Endothelial cell of umbilical vein (primary cell): Measurements from ENCODE around the gene DIO3. TPM values are rescaled to one million over a fixed set of nuclear protein-coding genes. Genes with fewer than 3 reads are reported as not detected.

Source experiments
- BruUV-seq: library from RNA; stranded (reverse); fragments of 400-500 nt; replicated peaks from 2 replicates; lab custom pipeline; 2021; lab: Mats Ljungman, UMichigan
- CTCF ChIA-PET: fragments of 300-600, 350-600 bp; sonication (Branson Sonifier 250); formaldehyde crosslinking; loops from one replicate; lab custom pipeline; 2021; ENCODE audit warnings: antibody characterized with exemption, inconsistent platforms; lab: Charles Lee
- POLR2A ChIA-PET: fragments of 300-600, 350-600 bp; sonication (Branson Sonifier 250); formaldehyde crosslinking; loops from one replicate; lab custom pipeline; 2021; ENCODE audit warnings: antibody characterized with exemption, inconsistent platforms; lab: Charles Lee
- DNase-seq: peaks from one replicate; pipeline ENCODE4 v3.0.0-alpha.2; 2011; ENCODE audit warnings: low read depth, low spot score
- FAIRE-seq: peaks from 2 replicates; lab custom pipeline; 2011; peaks lifted over from hg19 to GRCh38; lab: Jason Lieb, UNC
- H2AFZ ChIP-seq: 2 replicates; pipeline ENCODE4 v1.6.0; 2012; ENCODE audit warnings: low read depth, low read length, control low read depth, inconsistent platforms
- H3K27ac ChIP-seq: 2 replicates; pipeline ENCODE4 v1.5.1; 2011; ENCODE audit warnings: low read depth, mild to moderate bottlenecking, control low read depth, low read length, moderate library complexity; ENCODE audit not compliant: insufficient read depth
- H3K27me3 ChIP-seq, 2 experiments: 2 replicates each; pipeline versions ENCODE4 v1.6.0 to v1.6.1; 2011; ENCODE audit warnings: low read length in 2 of 2, mixed read lengths in 1 of 2; ENCODE audit not compliant: control insufficient read depth in 2 of 2, insufficient read depth in 2 of 2
- H3K36me3 ChIP-seq, 2 experiments: 2 replicates in 1 of 2; 3 replicates in 1 of 2; pipeline ENCODE4 v1.5.1; 2011; ENCODE audit warnings: low read length in 2 of 2, mild to moderate bottlenecking in 1 of 2, moderate library complexity in 1 of 2; ENCODE audit not compliant: control insufficient read depth in 2 of 2, insufficient read depth in 2 of 2; ENCODE audit errors: extremely low read depth in 1 of 2
- H3K4me1 ChIP-seq: 3 replicates; pipeline ENCODE4 v1.5.1; 2011; ENCODE audit warnings: mild to moderate bottlenecking, low read length; ENCODE audit not compliant: control insufficient read depth, insufficient read depth; ENCODE audit errors: extremely low read depth
- H3K4me2 ChIP-seq: 2 replicates; pipeline ENCODE4 v1.6.1; 2011; ENCODE audit warnings: low read length, control low read depth, mixed read lengths; ENCODE audit not compliant: insufficient read depth
- H3K4me3 ChIP-seq, 3 experiments: fragments of 200-600 bp in 1 of 3; sonication (generic), shearing (Covaris generic) in 1 of 3; replicated peaks in 1 of 3; 2 replicates each; pipeline ENCODE4 v1.5.1; 2011 to 2016; ENCODE audit warnings: control low read depth in 3 of 3, low read length in 3 of 3, mild to moderate bottlenecking in 2 of 3, inconsistent platforms in 1 of 3, low read depth in 1 of 3, moderate library complexity in 1 of 3; ENCODE audit not compliant: insufficient read depth in 1 of 3
- H3K79me2 ChIP-seq: 2 replicates; pipeline ENCODE4 v1.6.0; 2012; ENCODE audit warnings: low read length, inconsistent platforms; ENCODE audit not compliant: control insufficient read depth, insufficient read depth
- H3K9ac ChIP-seq: replicated peaks from 2 replicates; pipeline ENCODE3; 2011; ENCODE audit warnings: low read length, control low read depth; ENCODE audit not compliant: insufficient read depth; ENCODE audit errors: extremely low read depth
- H3K9me1 ChIP-seq: replicated peaks from 3 replicates; pipeline ENCODE4 v1.6.0; 2011; ENCODE audit warnings: mild to moderate bottlenecking, low read length; ENCODE audit not compliant: control insufficient read depth, insufficient read depth; ENCODE audit errors: extremely low read depth
- H3K9me3 ChIP-seq: replicated peaks from 2 replicates; pipeline ENCODE4 v1.5.1; 2012; ENCODE audit warnings: low read length, inconsistent platforms; ENCODE audit not compliant: control insufficient read depth, insufficient read depth
- H4K20me1 ChIP-seq: replicated peaks from 2 replicates; pipeline ENCODE3; 2011; ENCODE audit warnings: mild to moderate bottlenecking, low read length; ENCODE audit not compliant: control insufficient read depth, insufficient read depth; ENCODE audit errors: extremely low read depth
- EZH2 ChIP-seq: IDR thresholded peaks from 2 replicates; pipeline ENCODE4 v1.6.1; 2012; ENCODE audit warnings: borderline replicate concordance, low read depth, mild to moderate bottlenecking, moderate library complexity, low read length, inconsistent platforms; ENCODE audit not compliant: severe bottlenecking
- FOS ChIP-seq: IDR thresholded peaks from 2 replicates; pipeline ENCODE4 v1.6.1; 2011; ENCODE audit warnings: mild to moderate bottlenecking, low read length, moderate library complexity, borderline replicate concordance; ENCODE audit not compliant: insufficient read depth
- GATA2 ChIP-seq: IDR thresholded peaks from 2 replicates; pipeline ENCODE4 v1.7.0; 2011; ENCODE audit warnings: low read depth, mild to moderate bottlenecking, moderate library complexity, mixed read lengths, low read length; ENCODE audit not compliant: insufficient read length, insufficient read depth
- JUN ChIP-seq: IDR thresholded peaks from 2 replicates; pipeline ENCODE4 v1.6.1; 2011; ENCODE audit warnings: borderline replicate concordance, low read depth; ENCODE audit not compliant: insufficient read length, insufficient read depth
- MYC ChIP-seq: IDR thresholded peaks from one replicate; pipeline ENCODE4 v1.6.1; 2011; ENCODE audit warnings: mild to moderate bottlenecking, low read depth, low read length
- POLR2A ChIP-seq: IDR thresholded peaks from 2 replicates; pipeline ENCODE4 v1.6.1; 2012; ENCODE audit warnings: low read depth, mild to moderate bottlenecking, control low read depth, low read length
- POLR2AphosphoS5 ChIP-seq: IDR thresholded peaks from 2 replicates; pipeline ENCODE4 v1.6.1; 2012; ENCODE audit warnings: low read depth, mild to moderate bottlenecking, control low read depth, low read length, moderate library complexity; ENCODE audit not compliant: insufficient read depth
- dilution Hi-C: fragments of 300-500 bp; cut with MboI; formaldehyde crosslinking; loops from one replicate; pipeline ENCODE4 v1.15.0; 2019; ENCODE audit warnings: low sequenced_read_pairs; ENCODE audit not compliant: extremely low pct_ligation_motif_present
- intact Hi-C: fragments of 100-400 bp; cut with micrococcal nuclease; formaldehyde crosslinking; loops from one replicate; pipeline ENCODE4 v1.10.0; 2022
- polyA plus RNA-seq, 4 experiments: library from polyadenylated mRNA; depleted of rRNA in 3 of 4; stranded (reverse) in 3 of 4; unstranded in 1 of 4; fragments of >200 nt; gene quantifications; 2 replicates each; pipeline versions ENCODE4 v1.2.1 to v1.2.3, GENCODE V29; 2011 to 2012; ENCODE audit warnings: missing spikeins in 1 of 4
- total RNA-seq: library from RNA; stranded (reverse); gene quantifications from 2 replicates; pipeline ENCODE4 v1.2.3, GENCODE V29; 2021
- TF ChIP-seq, protein P1 (sequence below): IDR thresholded peaks from 2 replicates; pipeline ENCODE4 v1.6.1; 2011; ENCODE audit not compliant: insufficient read depth, insufficient read length
- TF ChIP-seq, protein P2 (sequence below), 2 donors: IDR thresholded peaks; 1 replicate in 1 of 2; 2 replicates in 1 of 2; pipeline ENCODE4 v1.5.1; 2011; ENCODE audit warnings: low read length in 2 of 2, mild to moderate bottlenecking in 2 of 2, moderate library complexity in 2 of 2, control low read depth in 1 of 2, inconsistent platforms in 1 of 2, low read depth in 1 of 2; ENCODE audit not compliant: insufficient read depth in 1 of 2; ENCODE audit errors: extremely low read depth in 1 of 2

The DIO3 gene
- total and polyA plus RNA-seq, 2 donors (not counting 3 experiments of a cell fraction or from before 2014, with no cell fraction given) = not detected

DNA sequence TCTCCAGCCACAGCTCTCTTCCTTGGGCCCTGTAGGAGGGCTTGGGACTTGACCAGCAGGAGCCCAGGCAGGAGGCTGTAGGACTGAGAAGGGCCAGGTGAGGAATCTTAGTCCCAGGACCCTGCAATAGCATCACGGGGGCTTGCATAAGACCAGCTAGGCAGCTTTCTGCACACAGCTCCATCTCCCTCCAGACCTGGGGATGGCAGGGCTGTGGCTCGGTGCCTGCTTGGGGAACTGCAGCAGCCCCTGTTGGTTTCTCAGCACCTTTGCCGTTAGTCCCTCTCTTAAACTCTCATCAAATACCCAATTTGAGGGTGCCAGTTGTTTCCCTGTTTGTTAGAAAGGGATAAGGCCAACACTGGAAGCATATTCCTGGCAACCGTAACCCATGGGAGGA lies 14.3 kb downstream of the DIO3 start:
- Histone ChIP-seq H3K4me3 (no peak overlapping the region), H3K9ac (no peak overlapping the region), H3K79me2 (no peaks in the 10 kb centered on the region), H4K20me1 (no peaks in the 10 kb centered on the region), H3K27me3 (no peaks in the 10 kb centered on the region), H3K4me1 (no peaks in the 10 kb centered on the region), H2AFZ (no peak overlapping the region), H3K4me2 (no peak overlapping the region), H3K27ac (no peak overlapping the region), H3K9me3 (no peaks in the 10 kb centered on the region), H3K36me3 (no peaks in the 10 kb centered on the region), H3K9me1 (no peaks in the 10 kb centered on the region)
- DNase-seq = no peak
- dilution Hi-C loops = no loop called here
- no TSS peak for BruUV-seq
- POLR2A ChIA-PET = no interaction called here
- intact Hi-C loops = no loop called here
- CTCF ChIA-PET = no interaction called here
- no peak for TF ChIP-seq EZH2
- no peak for TF ChIP-seq POLR2AphosphoS5
- no peak for TF ChIP-seq JUN
- no peak for TF ChIP-seq FOS
- TF ChIP-seq GATA2 = no peak
- no peak for TF ChIP-seq MYC
- TF ChIP-seq POLR2A = no peak
- TF ChIP-seq, protein P1, sequence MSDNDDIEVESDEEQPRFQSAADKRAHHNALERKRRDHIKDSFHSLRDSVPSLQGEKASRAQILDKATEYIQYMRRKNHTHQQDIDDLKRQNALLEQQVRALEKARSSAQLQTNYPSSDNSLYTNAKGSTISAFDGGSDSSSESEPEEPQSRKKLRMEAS = no peak
- TF ChIP-seq, protein P2, sequence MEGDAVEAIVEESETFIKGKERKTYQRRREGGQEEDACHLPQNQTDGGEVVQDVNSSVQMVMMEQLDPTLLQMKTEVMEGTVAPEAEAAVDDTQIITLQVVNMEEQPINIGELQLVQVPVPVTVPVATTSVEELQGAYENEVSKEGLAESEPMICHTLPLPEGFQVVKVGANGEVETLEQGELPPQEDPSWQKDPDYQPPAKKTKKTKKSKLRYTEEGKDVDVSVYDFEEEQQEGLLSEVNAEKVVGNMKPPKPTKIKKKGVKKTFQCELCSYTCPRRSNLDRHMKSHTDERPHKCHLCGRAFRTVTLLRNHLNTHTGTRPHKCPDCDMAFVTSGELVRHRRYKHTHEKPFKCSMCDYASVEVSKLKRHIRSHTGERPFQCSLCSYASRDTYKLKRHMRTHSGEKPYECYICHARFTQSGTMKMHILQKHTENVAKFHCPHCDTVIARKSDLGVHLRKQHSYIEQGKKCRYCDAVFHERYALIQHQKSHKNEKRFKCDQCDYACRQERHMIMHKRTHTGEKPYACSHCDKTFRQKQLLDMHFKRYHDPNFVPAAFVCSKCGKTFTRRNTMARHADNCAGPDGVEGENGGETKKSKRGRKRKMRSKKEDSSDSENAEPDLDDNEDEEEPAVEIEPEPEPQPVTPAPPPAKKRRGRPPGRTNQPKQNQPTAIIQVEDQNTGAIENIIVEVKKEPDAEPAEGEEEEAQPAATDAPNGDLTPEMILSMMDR (IDR thresholded peaks at IDR 0.05; ENCODE audit: extremely low read depth in 1 of 2, insufficient read depth in 1 of 2, low read depth in 1 of 2, low read length in 2 of 2) = no peak
- FAIRE-seq = no peak
